IPS-NIHi7 (cell line): Measurements from ENCODE around the gene SMARCAD1.

ENCODE experiments used
- DNase-seq: peaks from one replicate; pipeline ENCODE4 v3.0.0; 2012; ENCODE audit warnings: mixed read lengths; ENCODE audit errors: extremely low spot score

SMARCAD1 gene

DNA sequence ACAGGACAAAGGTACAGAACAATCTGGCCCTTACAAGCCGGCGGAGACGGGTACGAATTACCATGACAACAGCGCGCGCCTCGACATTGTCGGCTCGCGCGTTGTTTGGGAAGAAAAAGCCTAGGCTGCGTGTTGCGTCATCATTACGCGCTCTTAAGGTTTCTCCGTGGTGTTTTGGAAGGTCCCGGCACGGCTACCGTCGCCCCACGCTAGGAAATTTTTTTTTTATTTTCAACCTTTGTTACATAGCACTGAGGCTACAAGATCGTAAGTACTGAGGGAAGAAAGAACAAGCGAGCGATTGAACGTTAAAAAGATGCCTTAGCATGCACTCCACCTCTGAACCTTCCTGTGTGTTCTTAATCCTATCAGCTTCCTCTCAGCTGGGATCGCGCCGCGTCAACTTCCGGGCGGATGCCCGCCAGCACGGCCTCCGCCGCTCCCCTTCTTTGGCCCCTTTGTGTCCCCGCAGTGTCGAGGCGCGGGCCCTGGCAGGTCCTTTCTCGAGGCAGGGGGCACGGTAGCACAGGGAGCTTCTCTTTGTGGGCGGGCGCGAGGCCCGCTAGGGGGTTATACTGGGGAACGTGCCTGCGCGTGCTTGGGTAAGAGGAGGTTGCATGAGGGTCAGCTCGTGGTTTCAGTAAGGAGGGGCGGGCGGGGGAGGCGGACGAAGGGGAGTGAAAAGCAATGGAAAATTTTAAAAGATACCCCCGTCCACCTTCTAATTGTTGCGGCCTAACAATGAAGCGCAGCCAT, at the start of gene SMARCAD1:
Gene SMARCAD1 (plus strand): TSS at position 397 of the 756 bp plus-strand sequence. CDS start 530 bp downstream, outside the sequence.
- peak; percentile 89 for DNase-seq

DNA sequence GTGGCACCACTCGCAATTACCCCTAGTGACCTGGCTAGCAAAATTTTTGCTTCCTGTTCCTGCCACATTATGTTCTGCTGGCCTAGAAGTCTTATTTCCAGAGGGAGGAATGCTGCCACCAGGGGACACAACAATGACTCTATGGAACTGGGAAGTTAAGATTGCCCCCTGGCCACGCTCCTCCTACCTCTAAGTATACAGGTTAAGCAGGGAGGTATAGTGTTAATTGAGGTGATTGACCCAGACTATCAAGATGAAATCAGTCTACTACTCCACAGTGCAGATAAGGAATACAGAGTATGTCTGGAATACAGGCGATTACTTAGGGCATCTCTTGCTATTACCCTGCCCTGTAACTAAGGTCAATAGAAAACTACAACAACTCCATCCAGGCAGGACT, 48.8 kb upstream of the SMARCAD1 start:
- no peak for DNase-seq

- no peak for DNase-seq
Observed at GRCh38 chr4:94159790-94160189, 47.9 kb upstream of the SMARCAD1 start.

DNA sequence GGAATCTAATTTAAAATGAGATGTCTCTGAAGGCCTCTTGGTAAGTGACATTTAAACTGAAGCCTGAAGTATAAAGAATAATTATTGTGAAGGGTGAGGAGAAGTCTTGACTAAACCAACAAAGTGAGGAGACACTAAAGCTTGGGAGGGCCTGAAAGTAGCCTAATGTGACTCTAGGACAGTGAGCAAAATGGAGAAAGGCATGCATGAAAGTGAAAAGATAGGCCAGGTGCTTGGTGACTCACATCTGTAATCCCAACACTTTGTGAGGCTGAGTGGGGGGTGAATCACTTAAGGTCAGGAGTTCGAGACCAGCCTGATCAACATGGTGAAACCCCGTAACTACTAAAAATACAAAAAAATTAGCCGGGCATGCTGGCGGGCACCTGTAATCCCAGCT, 46.9 kb upstream of the SMARCAD1 start:
- no peak for DNase-seq

GRCh38 chr4:94165256-94165655, 42.4 kb upstream of the SMARCAD1 start:
- peak; percentile 19 for DNase-seq

DNA sequence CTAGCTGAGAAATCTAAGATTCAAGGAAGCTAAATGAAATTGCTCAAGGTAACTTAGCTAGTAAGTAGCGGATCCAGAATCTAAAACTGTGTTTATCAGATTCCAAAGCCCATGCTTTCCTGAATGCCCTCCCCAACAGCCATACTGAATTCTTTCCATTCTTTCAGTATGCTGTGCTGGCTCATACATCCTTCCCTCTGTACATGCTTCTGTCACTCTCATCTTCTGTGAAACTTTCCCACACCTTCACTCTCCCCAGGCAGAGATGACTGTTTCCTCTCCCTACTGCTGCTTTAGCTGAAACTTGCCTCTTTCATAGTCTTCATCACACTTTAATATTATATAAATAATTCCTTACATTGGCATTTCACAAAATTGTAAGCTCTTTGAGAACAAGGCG, 39.3 kb upstream of the SMARCAD1 start:
- DNase-seq: no peak

GRCh38 chr4:94169803-94170372, 37.8 kb upstream of the SMARCAD1 start:
- DNase-seq: no peak

- DNase-seq: no peak
Observed at GRCh38 chr4:94171616-94172015, 36.0 kb upstream of the SMARCAD1 start.

DNA sequence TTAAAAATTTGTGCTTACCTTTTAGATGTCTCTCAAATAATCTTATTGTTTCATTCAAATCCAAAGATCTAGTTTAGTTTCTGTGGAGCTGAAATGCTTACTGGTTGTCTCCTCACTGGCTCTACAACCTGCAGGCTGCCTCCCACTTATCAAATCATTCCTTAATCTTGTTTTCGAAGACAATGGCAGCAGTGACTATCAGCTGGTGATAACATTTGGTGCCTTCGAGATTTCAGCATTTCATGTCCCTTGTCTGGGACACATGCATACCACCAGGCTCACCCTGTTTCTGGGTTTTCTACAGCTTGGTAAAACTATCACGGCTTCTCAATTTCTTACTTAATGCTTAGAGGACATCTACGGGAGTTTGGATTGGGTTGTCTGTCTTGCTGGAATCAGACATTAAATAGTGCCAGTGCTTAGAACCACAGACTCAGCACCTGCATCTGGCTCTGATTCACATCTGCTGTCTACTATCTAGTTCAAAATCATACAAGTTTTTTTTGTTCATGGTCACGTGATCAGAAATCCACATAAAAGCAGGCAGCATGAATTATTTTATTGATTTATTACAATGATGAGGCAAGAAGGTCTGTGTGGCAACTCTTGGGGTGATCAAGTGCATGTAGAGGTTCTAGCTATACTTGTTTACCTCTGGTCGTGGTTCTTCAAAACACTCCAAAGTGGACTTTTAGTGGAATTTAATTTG, 32.0 kb upstream of the SMARCAD1 start:
- peak; percentile 11 for DNase-seq

DNA sequence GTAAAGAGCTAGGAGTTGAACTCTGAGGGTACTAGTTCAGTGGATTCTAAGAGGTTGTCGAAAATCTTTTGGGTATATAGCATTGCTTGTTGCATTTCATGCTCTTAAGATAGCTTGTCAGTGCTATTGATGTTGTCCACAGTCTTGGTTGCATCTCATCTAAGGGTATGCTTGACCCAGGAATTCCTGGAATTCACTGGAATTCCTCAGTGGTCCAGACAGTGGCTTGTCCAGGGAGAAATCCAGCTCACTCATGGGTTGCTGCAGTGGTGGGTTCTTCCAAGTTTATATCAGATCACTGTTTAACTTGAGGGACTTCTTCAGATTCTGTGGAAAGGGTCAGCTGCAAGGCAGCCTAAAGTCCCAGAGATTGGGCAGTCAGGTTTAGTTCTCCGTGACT, 29.8 kb upstream of the SMARCAD1 start:
- DNase-seq: peak; percentile 17

- no peak for DNase-seq
Observed at GRCh38 chr4:94181815-94182214, 25.9 kb upstream of the SMARCAD1 start.

GRCh38 chr4:94202769-94203168, 4.9 kb upstream of the SMARCAD1 start:
- DNase-seq: no peak

DNA sequence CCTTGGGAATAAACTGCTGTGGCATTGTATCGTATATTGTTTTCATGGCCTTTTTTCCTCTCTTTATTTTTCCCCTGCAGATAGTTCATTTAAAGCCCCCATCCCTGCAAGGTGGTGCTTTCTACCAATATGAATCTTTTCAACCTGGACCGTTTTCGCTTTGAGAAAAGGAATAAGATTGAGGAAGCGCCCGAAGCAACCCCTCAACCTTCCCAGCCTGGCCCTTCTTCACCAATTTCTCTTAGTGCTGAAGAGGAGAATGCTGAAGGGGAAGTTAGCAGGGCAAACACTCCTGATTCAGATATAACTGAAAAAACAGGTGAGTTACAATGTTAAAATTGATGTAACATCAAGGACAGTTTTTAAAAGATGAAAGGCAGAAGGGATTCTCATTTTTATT, 601 bp downstream of the SMARCAD1 start:
- no peak for DNase-seq

GRCh38 chr4:94208918-94209317, 1.3 kb downstream of the SMARCAD1 start:
- DNase-seq: no peak

DNA sequence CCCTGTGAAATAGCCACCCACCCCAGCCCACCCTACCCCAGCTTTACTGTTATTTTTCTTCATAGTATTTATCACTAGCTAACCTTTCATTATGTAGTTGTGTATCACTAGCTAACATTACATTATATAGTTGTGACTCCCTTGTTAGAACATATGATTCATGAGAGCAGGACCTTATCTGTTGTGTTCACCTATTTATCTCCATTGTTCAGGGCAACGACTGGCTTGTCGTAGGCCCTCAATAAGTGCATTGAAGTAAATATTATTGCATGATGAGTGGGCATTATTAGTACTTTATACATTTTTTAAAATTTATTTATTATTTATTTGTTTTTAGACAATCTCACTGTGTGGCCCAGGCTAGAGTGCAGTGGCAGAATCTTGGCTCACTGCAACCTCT, 4.2 kb downstream of the SMARCAD1 start:
- no peak for DNase-seq

DNA sequence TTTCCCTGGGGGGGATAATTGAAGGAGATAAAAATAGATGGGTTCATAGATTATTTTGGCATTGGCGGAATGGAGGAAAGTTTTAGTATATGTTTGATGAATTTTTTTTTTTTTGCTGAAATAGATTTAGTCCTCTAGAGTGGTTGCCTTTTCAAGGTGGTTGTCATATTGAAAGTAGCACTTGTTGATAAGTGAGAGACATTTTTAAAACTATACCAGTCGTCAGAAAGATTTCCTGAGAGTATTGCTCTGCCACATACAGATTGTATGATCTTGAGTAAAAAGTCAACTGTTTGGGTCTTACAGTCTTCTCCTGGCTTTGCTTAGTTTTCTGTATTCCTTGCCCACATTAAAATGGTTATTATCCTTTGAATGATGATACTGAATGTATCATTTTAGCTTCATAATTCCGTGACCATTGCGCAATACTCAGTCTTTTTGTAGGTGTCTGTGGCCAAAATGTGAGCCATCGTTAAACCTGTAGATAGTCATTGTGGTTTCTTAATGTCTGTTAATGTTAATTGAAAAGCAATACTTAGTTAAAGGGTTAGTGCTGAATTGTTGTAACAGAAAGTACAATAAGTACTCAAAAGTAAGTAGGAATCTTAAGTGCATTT, 7.1 kb downstream of the SMARCAD1 start:
- no peak for DNase-seq

DNA sequence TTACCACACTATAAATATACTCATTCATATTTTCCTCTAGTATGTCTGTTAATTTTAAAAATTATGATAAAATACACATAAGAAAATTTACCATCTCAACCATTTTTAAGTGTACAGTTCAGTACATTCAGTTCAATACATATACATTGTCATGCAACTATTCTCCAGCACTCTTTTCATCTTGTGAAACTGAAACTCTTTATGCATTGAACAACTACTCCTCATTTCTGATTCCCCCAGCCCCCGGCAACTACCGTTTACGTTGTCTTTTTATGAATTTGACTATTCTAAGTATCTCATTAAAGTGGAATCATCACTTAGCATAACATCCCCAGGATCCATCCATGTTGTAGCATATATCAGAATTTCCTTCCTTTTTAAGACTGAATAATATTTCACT, 8.7 kb downstream of the SMARCAD1 start:
- no peak for DNase-seq

DNA sequence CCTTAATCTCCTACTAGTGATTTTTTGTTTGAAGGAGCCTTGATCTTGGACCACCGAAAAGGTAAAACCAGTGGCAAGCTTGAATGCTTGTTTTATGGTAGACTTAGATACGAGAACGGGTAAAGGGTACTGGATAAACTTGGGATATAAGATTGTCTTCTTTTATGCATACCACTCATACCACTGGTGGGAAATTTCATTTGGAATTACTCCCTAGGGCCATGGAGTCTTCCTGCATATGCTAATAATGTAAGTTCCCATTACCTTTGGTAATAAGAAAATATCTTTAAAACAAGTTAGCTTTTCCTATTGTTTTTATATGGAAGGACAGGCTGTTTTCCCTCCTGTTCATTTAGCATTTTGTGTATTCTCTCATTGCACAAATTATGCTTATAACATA, 11.7 kb downstream of the SMARCAD1 start:
- no peak for DNase-seq

- no peak for DNase-seq
Observed at GRCh38 chr4:94221916-94222315, 14.3 kb downstream of the SMARCAD1 start.

- no peak for DNase-seq
Observed at GRCh38 chr4:94225449-94225848, 17.8 kb downstream of the SMARCAD1 start.

- no peak for DNase-seq
Observed at GRCh38 chr4:94226763-94227162, 19.1 kb downstream of the SMARCAD1 start.

DNA sequence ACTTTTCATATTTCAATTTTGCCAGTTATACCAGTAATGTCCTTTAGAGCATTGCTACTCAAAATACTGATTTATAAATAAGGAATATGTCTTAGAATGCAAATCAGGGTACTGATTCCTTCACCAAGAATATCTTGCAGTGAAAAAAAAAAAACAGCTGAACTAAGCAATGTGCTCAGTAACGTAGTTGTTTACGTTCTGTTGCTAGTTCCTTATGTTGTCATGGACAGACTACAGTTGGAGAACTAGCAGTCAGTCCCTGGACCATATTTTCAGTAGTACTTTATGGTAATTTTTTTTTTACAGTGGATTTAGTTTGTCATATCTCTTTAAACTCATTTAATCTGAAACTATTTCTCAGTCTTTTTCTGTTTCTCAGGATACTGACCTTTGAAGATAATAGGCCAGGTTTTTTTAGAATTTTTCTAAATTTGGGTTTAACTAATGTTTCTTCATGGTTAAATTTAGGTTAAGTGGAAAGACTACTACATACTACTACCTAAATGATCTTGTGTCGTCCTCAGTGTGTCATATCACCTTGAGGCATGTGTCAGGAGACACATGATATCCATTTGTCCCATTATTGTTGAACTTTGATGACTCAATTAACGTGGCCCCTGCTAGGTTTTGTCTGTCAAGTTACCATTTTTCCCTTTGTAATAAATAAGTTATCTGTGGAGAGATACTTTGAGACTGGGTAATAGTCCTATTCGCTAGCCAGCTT, 21.0 kb downstream of the SMARCAD1 start:
- no peak for DNase-seq
